ENCODE measurements around the gene FARS2. TPM values are rescaled to one million over a fixed set of nuclear protein-coding genes. Genes with fewer than 3 reads are reported as not detected.

FARS2 gene
- total RNA-seq, 2 donors from 2014 or later: 15.4 to 15.7 TPM

DNA sequence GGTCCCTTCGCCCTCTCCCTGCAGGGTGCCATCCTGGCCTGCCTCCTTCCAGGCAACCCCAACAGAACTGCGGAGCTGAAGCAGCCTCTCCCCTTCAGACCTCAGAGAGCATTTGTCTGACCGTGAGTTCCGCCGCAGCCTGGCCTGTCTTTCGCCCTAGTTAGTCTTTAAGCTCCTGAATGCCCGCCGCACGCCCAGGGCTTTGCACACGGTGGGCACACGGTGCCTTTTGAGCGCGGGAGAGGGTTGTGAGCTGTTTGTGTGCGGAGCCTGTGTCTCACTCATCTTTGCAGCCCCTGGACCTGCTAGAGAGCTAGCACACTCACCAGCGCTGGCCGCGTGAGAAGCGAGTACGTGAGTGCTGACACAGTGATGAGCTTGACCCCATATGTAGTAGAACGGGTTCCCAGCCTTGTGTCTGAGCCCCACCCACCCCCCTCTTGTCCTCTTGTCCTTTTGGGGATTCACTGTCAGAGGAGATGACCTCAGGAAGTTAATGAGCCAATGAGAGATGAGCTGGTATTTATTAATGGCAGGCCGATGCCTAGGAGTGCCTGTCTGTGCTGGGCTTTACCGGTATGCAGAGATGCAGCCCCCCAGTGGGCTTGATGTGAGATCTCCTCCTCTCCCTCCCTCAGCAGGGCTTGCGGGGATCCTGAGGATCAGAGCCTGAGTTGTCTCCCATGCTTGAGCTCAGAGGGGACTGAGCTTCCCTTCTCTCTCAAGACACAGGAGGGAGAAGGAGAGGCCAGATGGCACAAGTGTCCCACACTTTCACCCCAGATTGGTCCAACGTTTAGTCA, 249.2 kb downstream of the FARS2 start:
- intact Hi-C loops (cut with DNase I, micrococcal nuclease): no loop called here
- ATAC-seq (no peak), DNase-seq (no peak)

GRCh38 chr6:5511954-5512353, 250.6 kb downstream of the FARS2 start:
- ATAC-seq (no peak), DNase-seq (no peak)
- intact Hi-C loops (cut with DNase I, micrococcal nuclease): no loop called here

DNA sequence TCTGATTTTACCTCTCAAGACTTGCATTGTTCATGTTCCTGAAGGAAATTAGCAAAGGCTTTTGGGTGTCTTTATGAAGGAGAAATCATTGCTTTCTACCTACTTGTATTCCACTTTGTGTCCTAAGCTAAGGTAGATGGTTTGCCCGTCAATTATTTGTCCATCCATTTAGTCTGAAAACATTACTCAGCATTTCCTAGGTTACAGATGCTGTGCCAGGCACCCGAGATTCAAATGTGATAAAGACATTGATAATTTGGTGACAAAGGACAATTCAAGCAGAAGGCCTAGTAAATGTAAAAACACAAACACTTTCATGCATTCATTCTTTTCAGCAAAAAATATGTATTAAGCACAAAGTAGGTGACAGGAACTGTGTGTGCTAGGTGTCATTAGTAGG, 251.1 kb downstream of the FARS2 start:
- ATAC-seq (no peak), DNase-seq (no peak)
- intact Hi-C loops (cut with DNase I, micrococcal nuclease): no loop called here

GRCh38 chr6:5513408-5513807, 252.1 kb downstream of the FARS2 start:
- ATAC-seq (no peak), DNase-seq (no peak)
- intact Hi-C loops (cut with DNase I, micrococcal nuclease): no loop called here

DNA sequence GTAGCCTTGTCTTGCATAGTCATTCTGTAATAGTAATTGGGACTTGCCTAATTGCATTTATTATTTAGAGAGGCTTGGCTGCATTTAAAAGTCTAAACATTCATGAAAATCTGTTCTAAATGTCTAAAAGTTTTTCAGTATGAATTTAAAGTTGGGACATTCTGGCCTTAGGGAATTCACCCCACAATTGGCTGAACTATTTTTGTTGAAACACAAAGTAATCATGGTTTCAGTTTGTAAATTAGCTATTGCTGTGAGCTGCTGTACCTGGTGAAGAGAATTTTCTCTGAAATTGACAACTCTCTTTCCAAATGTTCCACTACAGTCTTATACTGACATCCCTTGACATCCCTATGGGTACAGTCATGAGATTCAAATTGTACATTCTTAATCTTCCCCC, 253.0 kb downstream of the FARS2 start:
- DNase-seq (no peak), ATAC-seq (no peak)

GRCh38 chr6:5515200-5515599, 253.9 kb downstream of the FARS2 start:
- intact Hi-C loops (cut with DNase I, micrococcal nuclease): no loop called here
- no peak for DNase-seq
- ATAC-seq: no peak

More for the DNA sequence above, 253.0 kb downstream of the FARS2 start:
- intact Hi-C loops (cut with DNase I, micrococcal nuclease): no loop called here

DNA sequence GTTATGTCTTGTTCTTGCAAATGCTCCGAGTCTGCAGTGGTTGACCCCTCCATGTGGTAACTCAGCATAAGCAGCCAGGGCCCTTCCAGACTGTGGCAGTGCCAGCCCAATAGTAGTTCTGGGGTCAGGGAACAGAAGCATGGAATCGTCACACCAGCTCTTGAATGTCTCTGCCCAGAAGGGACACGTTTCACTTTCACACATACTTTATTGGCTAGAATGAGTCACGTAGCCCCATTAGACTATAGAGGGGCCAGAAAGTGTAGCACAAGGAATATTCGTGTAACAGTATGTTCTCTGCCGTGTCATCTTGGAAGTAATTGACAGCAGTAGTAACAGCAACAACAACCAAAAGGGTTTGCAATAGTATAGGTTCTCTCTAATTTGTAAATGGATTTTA, 254.7 kb downstream of the FARS2 start:
- ATAC-seq (no peak), DNase-seq (no peak)
- intact Hi-C loops (cut with DNase I, micrococcal nuclease): no loop called here

- ATAC-seq: no peak
- intact Hi-C loops (cut with DNase I, micrococcal nuclease): no loop called here
- DNase-seq: no peak
Observed at GRCh38 chr6:5517796-5518195, 256.5 kb downstream of the FARS2 start.

DNA sequence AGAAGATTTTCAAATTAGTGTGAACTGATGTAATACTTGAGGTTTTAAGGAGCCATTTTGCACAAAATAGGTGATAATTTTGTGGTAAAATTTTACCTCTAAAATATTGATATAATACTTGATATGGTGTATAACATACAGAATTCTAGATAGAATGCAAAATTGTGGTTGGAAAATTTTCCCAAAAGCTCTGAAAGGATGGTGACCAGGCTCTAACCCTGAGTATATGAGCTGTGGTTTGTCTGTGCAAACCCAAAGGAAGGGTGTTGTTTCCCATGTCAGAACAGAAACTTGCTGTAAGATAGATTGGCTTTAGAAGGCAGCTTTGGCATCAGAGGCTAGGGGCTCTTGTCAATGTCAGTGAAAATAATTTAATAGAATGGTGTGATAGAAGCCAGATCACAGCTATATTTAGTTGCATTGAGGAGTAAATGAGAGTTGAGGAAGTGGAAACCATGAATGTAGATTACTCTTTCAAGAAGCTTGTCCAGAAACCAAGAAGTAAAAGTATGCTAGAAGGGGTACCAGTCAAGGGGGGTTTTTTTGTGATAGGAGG, 257.7 kb downstream of the FARS2 start:
- intact Hi-C loops (cut with DNase I, micrococcal nuclease): no loop called here
- ATAC-seq (no peak), DNase-seq (no peak)

DNA sequence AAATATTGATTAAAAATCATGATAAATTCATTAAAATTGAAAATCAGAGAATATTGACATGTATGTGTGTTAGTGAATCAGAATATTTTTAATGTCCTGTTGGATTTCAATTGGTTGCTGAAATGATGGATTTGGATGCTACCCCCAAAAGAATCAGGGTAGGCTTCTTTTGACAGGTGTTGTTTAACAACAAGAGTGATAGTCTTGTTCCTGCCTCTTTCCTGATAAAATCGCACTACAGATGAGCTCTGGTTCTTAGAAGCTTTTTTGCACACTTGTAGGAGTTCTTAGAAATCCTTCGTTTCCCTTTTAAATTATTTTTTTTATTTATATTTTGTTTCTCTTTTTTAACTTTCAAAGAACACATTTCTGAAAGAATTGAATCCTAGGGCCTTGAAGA, 259.5 kb downstream of the FARS2 start:
- intact Hi-C loops (cut with DNase I, micrococcal nuclease): no loop called here
- no peak for ATAC-seq
- no peak for DNase-seq

DNA sequence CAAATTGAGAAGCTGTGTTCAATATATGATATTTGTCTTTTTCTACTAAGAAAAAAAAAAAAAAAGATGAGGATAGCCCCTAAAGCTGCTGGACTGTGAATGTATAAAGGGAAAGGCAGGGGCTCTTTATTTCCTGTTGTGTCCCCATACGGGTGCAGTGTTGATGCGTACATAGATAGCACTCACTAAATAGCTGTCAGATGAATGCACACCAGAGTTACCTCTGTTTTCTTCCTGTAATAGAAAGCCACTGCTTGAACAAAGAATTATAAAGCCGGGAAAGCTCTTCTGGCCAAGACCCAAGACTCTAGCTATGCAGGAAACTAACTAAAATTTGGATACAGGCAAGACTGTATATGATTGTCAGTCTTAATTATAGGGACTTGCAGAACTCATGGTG, 260.0 kb downstream of the FARS2 start:
- intact Hi-C loops (cut with DNase I, micrococcal nuclease): no loop called here
- DNase-seq (no peak), ATAC-seq (no peak)

- no peak for ATAC-seq
- no peak for DNase-seq
- intact Hi-C loops (cut with DNase I, micrococcal nuclease): no loop called here
Observed at GRCh38 chr6:5522147-5522546, 260.8 kb downstream of the FARS2 start.

- intact Hi-C loops (cut with DNase I, micrococcal nuclease): no loop called here
- no peak for DNase-seq
- ATAC-seq: no peak
Observed at GRCh38 chr6:5524110-5524509, 262.8 kb downstream of the FARS2 start.

DNA sequence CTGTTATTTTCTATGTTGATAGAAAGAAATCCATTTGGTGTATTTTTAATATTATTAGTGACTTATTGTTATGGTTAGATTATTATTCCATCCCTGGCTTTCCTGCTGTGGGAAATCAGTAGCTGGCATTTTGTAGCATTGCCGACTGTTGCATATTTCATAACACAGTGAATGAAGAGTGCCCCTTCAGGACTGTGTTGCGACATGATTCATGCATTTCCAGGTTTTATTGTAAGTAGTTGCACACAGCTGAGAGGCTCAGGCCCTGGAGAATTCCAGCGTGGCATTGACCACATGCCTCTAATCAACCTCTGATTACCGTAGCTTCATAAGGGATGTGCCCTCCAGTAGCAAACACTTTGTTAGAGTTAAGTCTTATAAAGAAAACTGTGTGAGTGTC, 263.9 kb downstream of the FARS2 start:
- no peak for ATAC-seq
- intact Hi-C loops (cut with DNase I, micrococcal nuclease): no loop called here
- no peak for DNase-seq

- no peak for ATAC-seq
- DNase-seq: no peak
- intact Hi-C loops (cut with DNase I, micrococcal nuclease): no loop called here
Observed at GRCh38 chr6:5529015-5529414, 267.7 kb downstream of the FARS2 start.

GRCh38 chr6:5529733-5530132, 268.4 kb downstream of the FARS2 start:
- intact Hi-C loops (cut with DNase I, micrococcal nuclease): no loop called here
- ATAC-seq (no peak), DNase-seq (no peak)

- no peak for ATAC-seq
- intact Hi-C loops (cut with DNase I, micrococcal nuclease): no loop called here
- no peak for DNase-seq
Observed at GRCh38 chr6:5531161-5531560, 269.8 kb downstream of the FARS2 start.

- ATAC-seq: no peak
- no peak for DNase-seq
- intact Hi-C loops (cut with DNase I, micrococcal nuclease): no loop called here
Observed at GRCh38 chr6:5531853-5532375, 270.6 kb downstream of the FARS2 start.

DNA sequence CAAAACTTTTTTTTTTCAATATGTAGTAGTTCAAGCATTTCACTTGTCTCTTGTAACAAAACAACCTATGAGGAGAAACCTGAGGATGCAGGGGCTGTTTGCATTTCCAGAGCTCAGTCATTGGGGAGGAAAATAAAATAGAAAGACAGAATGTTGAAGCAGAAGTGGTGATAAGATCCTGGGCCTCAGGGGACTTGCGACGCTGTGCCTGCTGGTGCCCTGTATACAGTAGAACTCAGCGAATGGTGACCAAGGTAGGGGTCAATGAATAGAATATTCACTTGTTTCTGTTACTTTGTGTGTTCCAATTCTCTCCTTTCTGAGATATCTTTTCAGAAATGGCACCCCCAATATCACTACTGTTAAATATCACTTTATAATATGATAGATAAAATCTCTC, 271.6 kb downstream of the FARS2 start:
- intact Hi-C loops (cut with DNase I, micrococcal nuclease): no loop called here
- no peak for DNase-seq
- no peak for ATAC-seq

DNA sequence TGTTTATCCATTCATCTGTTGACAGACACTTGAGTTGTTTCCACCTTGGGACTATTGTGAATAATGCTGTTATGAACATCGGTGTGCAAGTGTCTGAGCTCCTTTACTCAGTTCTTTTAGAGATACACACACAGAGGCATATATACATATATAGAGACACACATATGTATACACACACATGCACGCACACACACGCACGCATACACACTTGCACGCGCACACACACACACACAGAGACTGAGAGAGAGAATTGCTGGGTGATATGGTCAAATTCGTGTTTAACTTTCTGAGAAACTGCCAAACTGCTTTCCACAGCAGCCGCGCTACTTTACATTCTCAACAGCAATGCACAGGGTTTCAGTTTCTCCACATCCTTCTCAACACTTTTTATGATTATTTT, 273.3 kb downstream of the FARS2 start:
- DNase-seq (no peak), ATAC-seq (no peak)
- intact Hi-C loops (cut with DNase I, micrococcal nuclease): no loop called here

- no peak for DNase-seq
- ATAC-seq: no peak
- intact Hi-C loops (cut with DNase I, micrococcal nuclease): no loop called here
Observed at GRCh38 chr6:5536644-5537043, 275.3 kb downstream of the FARS2 start.
